HG03460 (cell line): ENCODE results near the gene HNRNPF.
A peak's percentile ranks its signal among the peaks of the same experiment; 100 is the strongest.
"Not testable (repeated sequence)": the region's sequence is repeated elsewhere in the genome, so short reads cannot be mapped to it uniquely, and the experiment has no call there.

Experiments used
- ATAC-seq: cut with Tn5 transposase; IDR thresholded peaks from one replicate; pipeline ENCODE4 v1.9.1; 2021; ENCODE audit not compliant: unreplicated experiment

Gene HNRNPF

DNA sequence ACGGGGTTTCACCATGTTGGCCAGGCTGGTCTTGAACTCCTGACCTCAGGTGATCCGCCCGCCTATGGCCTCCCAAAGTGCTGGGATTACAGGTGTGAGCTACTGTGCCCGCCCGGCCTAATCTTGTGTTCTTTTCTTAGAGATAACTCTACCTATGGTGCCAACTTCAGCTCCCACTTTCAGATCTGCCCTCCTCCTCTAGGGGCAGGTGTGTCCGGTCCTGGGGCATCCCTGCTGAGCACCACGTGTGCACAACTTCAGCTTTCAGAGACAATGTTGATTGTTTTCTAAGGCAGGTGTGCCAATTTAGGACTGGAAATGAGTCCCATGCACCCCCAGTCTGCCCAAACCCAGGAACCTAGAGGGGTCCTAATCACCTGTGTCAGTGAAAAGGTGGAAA is 56.0 kb downstream of the HNRNPF start:
- no peak for ATAC-seq

DNA sequence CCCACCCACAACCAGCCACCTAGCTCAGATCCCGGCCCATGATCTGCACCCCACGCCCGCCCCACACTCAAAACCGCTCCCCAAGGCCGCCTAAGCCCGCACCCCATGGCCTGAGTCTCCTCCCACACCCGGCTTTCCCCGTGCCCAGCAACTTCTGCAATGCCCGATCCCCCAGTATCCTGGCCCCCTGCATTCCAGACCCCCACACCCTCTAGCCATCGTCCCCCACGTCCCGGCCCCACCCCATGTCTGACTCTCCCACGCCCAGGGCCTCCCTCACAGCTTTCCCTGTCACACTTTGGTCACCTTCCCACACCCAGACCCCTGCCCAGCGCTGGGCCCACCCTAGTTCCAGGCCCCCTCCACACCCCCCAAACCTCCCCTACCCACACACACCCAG is 57.7 kb downstream of the HNRNPF start:
- ATAC-seq, result no peak

DNA sequence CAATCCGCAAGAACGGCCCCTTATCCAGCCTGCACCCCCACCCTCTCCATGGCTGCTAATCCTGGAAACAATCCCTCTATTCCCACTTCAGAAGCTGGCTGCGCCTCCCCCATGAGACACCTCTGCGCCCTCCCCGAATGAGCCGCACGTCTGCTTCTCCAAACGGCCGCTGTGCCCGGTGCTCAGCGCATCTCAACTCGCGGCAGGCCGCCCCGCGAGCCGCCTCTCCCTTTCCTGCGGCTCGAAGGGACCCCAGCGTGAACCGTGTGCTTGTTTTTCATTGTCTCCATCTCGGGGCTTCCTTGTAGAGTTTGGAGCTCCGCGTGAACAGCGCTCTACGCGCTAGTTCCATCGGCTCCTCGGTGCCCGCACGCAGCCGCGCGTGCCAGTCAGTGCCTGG is 58.3 kb downstream of the HNRNPF start:
- ATAC-seq, result no peak

DNA sequence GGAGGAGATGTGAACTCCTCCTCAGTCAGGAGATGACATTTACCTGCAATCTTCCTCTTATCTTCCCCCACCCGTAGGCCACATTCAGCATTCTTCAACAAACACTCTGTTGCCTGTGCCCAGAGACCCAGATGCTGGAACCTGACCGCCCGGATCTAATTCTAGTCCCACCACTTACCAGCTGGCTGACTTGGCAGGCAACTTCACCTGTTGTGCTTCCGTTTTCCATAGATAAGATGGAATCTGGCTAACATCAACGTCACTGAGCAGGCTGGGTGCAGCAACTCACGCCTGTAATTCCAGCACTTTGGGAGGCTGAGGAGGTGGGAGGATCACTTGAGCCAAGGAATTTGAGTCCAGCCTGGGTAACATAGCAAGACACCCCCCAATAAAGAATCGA is 58.8 kb downstream of the HNRNPF start:
- no peak for ATAC-seq

DNA sequence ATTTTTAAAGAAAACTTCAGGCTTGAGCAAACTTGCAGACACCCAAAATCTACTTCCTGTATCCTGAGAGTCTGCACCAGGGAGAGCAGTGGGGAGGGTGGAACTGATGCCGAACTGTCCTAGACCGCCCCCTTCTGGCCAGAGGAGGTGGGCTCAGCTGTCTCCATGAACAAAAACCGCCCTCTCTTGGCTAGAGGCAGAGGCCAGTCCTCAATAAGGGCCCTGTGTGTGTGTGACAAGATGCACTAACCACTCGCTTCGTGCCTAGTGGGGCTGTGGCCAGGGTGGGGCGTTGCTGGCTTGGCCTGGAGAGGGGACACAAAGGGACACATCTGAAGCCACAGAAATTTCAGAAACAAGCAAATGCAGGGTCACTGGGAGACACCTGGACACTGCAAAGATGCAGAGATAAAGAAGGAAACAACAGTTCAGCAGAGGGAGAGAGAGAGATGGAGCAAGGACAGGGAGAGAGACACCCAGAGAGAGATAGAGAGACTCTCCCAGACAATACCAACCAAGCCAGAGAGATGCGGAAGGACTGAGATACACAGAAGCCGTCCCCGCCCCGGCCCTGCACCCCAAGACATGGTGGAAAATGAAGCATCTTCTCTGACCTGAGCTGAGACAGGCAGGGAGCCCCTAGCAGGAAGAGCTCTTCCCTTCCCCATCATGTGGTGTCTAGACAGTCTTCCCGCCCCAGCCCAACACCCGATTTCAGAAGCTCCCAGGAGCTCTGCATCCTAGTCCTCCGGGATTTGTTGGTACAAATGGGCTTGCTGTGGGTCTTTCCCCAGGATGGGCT is 60.3 kb downstream of the HNRNPF start:
- ATAC-seq, result peak; percentile 100

DNA sequence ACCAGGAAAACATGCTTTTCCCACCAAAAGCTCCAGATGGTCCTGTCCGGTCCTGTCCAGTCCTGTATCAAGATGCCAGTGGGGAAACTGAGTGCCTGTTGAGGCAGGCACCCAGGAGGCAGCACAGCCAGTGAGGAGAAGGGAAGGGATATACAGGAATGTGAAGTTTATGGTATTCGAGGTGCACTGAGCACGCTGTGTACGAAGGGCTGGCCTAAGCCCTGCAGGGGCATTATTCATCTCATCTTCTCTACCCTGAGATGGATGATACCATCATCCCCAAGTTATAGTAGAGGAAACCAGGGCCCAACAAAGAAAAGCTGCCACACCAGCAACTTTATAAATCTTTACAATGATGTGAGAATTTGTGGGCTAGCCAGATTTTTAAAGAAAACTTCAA is 61.0 kb downstream of the HNRNPF start:
- no peak for ATAC-seq

DNA sequence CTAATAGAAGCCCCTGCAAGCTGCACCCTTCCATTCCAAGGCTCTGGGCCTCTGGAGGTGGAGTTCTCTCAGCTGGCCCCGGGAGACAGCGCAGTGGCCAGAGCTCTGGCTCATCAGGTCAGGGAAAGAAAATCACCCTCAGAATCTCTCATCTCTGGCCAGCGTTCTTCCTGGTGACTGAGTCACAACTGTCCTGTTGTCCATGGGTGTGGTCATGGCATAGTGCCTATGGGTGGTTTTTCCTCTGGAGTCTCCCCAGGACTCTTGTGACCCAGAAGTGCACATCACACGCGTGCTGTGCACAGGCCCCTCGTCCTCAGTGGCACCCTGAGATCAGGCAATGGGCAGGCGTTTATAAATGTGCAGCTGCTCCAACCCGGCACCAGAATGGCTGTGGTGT is 64.9 kb downstream of the HNRNPF start:
- no peak for ATAC-seq

DNA sequence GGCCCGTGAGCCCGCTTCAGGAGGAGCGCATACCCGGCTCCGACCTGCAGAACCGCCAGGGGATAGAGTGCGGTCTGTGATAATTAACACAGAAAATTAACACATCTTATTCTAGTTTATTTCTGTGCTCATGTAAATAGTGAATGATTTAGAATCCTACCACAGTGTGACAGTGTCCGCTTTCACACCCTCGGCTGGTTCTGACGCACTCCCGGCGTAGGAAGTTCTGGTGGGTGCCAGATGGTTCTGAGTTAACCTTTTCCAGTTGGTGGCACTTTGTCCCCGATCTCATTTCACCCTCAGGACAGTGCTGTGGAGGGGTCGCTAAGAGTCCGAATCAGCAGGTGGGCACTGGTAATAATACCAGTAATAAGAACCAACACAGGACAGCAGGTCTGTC is 65.9 kb downstream of the HNRNPF start:
- ATAC-seq, result no peak

DNA sequence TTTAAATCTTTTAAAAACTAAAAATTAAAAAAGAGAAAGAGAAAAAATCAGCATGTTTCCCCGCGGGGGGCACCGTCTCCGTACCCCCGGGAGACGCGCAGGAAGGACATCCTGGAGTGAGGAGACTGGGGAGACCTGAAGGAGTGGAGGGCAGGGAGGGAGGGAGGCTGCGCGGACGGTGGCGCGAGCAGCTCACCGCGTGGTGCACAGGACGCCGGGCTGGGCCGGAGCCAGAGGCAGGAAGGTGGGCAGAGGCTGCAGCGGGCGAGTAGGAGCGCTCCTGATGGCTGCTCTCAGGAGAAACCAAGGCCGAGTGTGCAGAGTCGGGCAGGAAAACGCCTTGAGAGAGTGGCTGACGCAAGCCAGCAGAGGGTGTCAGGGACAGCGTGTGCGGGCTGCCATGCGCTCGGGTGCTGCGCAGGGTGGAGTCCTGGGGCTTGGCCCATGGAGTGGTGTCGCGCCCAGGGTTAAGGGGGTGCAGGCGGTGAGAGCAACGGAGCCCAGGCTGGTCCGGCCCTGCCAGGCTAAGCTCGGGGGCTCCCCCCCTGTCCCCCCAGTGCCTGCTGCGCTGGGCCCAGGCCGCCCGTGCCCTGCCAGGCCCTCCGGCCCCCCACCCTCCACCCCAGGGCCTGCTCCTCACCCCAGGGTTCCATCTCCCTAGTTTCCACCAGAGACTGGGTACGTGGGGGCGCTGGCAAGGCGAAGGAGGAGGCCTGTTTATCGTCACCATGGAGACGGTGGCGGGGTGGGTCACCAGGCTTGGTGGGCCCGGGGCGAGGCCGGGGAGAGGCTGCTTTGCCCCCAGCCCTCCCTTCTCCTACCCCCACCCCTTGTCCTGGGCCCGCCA is 66.5 kb downstream of the HNRNPF start:
- ATAC-seq, result no peak

DNA sequence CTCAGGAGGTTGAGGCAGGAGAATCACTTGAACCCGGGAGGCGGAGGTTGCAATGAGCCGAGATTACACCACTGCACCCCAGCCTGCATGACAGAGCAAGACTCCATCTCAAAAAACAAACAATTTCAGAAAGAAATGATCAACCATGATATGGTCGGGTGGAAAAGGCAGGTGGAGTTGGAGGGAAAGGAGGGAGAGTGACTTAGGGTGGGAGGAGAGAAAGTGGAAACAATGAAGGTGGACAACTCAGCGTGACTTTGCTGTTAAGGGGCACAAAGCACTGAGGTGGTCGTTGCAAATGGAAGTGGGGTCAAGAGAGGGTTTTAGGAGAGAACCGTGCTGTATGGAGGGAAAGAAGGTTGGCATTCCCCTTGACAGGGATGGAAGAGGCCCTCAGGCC is 67.5 kb downstream of the HNRNPF start:
- ATAC-seq, result no peak

DNA sequence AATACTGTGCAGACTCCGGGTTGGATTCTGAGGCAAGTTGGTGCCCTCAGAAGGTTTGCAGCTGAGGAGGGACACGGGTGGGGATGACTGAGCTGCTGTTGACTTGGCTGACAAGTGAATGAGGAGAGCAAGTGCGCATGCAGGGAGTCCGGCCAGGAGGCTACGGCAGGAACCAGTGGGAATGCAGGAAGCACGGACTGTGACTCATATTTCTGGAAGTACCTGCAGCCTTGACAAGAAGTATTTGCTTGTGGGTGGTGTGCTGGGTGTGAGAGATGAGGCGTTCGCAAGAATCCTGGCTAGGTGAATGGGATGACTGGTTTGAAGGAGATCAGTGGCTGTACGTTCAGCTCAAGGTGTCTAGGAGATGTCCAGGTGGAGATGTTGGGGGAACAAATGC is 68.4 kb downstream of the HNRNPF start:
- ATAC-seq, result no peak

DNA sequence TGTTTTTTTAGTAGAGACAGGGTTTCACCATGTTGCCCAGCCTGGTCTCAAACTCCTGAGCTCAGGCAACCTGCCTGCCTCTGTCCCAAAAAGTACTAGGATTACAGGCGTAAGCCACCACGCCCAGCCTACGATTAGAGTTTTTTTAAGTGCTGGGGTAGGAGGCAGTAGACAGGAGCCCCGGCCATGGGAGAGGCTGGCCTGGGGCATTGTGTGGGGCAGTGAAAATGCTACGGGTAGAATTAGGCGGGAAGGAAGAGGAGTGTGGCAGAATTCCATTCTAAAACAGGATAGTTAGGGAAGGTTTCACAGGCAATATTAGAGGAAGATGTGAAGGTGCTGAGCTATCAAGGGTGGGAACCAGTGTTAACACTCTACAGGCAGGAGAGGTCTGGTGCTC is 68.9 kb downstream of the HNRNPF start:
- ATAC-seq, result no peak

DNA sequence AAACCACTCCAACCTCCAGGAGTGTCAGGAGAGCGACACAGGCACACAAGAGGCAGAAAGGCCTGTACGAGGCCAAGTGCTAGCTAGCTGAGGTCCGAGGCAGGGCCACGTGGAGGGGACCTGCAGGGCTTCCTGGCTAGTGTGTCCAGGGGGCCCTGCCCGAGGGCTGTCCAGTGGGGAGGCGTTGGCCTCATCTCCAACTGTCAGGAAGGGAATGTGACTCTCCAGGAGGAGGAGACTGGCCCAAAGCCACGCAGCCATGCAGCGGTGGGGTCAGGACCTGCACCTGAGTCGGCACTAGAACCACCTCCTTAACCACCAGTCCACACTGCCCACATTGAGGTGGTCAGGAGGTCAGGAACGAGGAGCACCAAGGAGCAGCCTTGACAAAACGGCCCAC is 69.8 kb downstream of the HNRNPF start:
- no peak for ATAC-seq

DNA sequence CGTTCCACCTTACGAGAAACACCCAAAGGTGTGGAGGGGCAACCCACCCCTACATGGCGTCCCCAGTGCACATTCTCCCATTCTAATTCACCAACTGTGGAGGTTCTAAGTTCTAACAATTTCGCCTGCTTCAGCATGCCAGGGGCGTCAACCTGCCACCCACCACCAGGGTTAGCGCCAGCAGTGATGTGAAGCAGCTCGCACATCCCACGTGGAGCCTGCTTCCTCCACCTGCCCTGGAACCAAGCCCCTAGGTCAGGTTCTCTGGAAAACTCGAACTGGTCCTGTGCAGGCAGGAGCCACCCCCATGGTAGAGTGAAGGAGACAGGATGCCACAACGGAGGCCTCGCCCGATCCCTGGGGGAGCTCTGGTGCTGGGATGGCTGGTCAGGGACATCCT is 70.9 kb downstream of the HNRNPF start:
- ATAC-seq, result no peak

DNA sequence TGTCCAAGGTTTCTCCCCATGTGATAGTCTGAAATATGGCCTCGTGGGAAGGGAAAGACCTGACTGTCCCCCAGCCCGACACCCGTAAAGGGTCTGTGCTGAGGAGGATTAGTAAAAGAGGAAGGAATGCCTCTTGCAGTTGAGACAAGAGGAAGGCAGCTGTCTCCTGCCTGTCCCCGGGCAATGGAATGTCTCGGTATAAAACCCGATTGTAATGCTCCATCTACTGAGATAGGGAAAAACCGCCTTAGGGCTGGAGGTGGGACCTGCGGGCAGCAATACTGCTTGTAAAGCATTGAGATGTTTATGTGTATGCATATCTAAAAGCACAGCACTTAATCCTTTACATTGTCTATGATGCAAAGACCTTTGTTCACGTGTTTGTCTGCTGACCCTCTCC is 71.5 kb downstream of the HNRNPF start:
- ATAC-seq, result not testable (repeated sequence)

DNA sequence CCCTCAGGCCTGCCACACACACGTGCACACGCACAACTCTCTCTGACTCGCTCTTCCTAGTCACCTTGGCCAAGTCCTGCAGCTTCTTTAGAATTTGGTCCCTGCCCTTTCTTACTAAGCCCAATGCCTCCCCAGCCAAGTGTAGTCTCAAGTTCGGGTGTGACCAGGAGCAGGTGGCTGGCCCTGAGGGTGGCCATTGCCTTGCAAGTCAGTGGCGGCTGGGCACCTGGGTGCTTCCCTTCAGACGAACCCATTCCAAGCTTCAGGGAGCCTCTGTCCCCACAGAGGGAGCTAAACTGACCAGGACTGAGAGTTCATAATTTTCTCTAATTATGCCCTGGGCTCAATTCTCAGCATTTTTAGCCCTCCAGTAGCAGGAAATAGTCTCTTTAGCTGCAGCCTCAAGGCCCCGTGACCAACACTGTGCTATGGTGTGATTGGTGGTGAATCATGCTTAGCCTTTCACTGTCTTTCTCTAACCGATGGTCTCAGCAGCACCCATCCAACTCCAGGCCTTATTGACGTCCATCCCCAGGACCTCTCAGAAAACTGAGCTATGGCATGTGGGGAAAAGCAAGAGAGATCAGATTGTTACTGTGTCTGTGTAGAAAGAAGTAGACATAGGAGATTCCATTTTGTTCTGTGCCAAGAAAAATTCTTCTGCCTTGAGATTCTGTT is 72.2 kb downstream of the HNRNPF start:
- ATAC-seq, result no peak

DNA sequence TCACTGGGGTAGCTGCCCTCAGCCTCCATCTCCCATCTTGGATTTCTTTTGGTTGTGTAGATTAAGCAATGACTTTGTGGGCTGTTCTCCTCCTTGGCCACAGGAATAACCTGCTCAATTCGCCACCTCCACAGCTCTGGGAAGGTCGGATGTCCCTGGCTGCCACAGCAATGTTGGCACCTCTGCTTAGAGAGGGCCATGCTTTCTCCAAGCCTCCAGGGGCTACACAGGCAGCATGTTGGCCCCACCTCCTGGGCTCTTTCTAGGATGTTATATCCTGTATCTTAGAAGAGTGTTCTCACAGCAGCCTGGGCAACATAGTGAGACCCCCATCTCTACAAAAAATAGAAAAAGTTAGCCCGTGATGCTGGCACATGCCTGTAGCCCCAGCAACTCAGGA is 72.9 kb downstream of the HNRNPF start:
- no peak for ATAC-seq
